Sigmoid colon (tissue), 4 donors: Measurements from ENCODE around the gene CACNB2.

ENCODE experiments used
- EP300 ChIP-seq, 4 donors: sonication (generic); formaldehyde crosslinking; IDR thresholded peaks; one replicate each; pipeline ENCODE4 v1.6.1; 2017; ENCODE audit warnings: antibody characterized with exemption in 4 of 4
- TF ChIP-seq, protein P1 (sequence below), 4 experiments: fragments of 450-650 bp in 3 of 4; fragments of 200-600 bp in 1 of 4; IDR thresholded peaks; one replicate each; pipeline ENCODE4 v1.5.1; 2016 to 2019; ENCODE audit warnings: antibody characterized with exemption in 4 of 4, mild to moderate bottlenecking in 3 of 4, moderate library complexity in 2 of 4

DNA sequence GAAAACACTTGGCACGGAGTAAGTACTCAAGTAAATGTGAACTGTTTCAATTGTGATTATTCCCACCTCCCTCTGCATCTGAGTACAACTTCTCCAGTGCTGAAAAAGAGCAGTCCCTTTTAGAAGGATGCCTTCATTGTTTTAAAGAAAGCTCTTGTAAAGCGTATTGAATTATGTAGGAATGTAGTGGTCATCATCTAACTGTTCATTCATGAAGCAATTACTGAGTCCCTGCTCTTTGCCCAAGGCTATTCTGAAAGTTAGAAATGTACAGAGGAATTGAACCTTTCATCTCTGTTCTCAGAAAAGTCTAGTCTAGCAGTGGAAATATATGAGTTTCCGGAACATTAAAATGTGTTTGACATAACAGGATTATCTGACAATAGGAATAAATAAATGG is 127.8 kb downstream of the CACNB2 start:
- TF ChIP-seq, protein P1, sequence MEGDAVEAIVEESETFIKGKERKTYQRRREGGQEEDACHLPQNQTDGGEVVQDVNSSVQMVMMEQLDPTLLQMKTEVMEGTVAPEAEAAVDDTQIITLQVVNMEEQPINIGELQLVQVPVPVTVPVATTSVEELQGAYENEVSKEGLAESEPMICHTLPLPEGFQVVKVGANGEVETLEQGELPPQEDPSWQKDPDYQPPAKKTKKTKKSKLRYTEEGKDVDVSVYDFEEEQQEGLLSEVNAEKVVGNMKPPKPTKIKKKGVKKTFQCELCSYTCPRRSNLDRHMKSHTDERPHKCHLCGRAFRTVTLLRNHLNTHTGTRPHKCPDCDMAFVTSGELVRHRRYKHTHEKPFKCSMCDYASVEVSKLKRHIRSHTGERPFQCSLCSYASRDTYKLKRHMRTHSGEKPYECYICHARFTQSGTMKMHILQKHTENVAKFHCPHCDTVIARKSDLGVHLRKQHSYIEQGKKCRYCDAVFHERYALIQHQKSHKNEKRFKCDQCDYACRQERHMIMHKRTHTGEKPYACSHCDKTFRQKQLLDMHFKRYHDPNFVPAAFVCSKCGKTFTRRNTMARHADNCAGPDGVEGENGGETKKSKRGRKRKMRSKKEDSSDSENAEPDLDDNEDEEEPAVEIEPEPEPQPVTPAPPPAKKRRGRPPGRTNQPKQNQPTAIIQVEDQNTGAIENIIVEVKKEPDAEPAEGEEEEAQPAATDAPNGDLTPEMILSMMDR (IDR thresholded peaks at IDR 0.05): no peak
- TF ChIP-seq EP300 (IDR thresholded peaks at IDR 0.05): no peak
